ENCODE data around the gene COL28A1. TPM values are rescaled to one million over a fixed set of nuclear protein-coding genes. Genes with fewer than 3 reads are reported as not detected.
"Not testable (repeated sequence)": the region's sequence is repeated elsewhere in the genome, so short reads cannot be mapped to it uniquely, and the experiment has no call there.

COL28A1 gene
- polyA plus RNA-seq, 12 donors: 0.65 to 4.4 (median 1.5) TPM; not detected in 1

- DNase-seq: no peak
Observed at GRCh38 chr7:7562736-7563135, 27.1 kb upstream of the COL28A1 start.

GRCh38 chr7:7561591-7561990 is 25.9 kb upstream of the COL28A1 start:
- DNase-seq: not testable (repeated sequence)

- DNase-seq: no peak
Observed at GRCh38 chr7:7557252-7557651, 21.6 kb upstream of the COL28A1 start.

GRCh38 chr7:7556852-7557251 is 21.2 kb upstream of the COL28A1 start:
- DNase-seq: no peak

GRCh38 chr7:7554649-7555575 is 19.2 kb upstream of the COL28A1 start:
- peak; percentile 20 for DNase-seq

- DNase-seq: no peak
Observed at GRCh38 chr7:7554021-7554432, 18.4 kb upstream of the COL28A1 start.

- no peak for DNase-seq
Observed at GRCh38 chr7:7553386-7553785, 17.7 kb upstream of the COL28A1 start.

- no peak for DNase-seq
Observed at GRCh38 chr7:7552199-7552598, 16.5 kb upstream of the COL28A1 start.

GRCh38 chr7:7550663-7551062 is 15.0 kb upstream of the COL28A1 start:
- no peak for DNase-seq

- no peak for DNase-seq
Observed at GRCh38 chr7:7548407-7548806, 12.7 kb upstream of the COL28A1 start.

GRCh38 chr7:7542251-7542835 is 6.7 kb upstream of the COL28A1 start:
- no peak for DNase-seq

- no peak for DNase-seq
Observed at GRCh38 chr7:7539711-7540110, 4.0 kb upstream of the COL28A1 start.

- DNase-seq: no peak
Observed at GRCh38 chr7:7539152-7539551, 3.5 kb upstream of the COL28A1 start.

GRCh38 chr7:7537711-7538110 is 2.0 kb upstream of the COL28A1 start:
- DNase-seq: no peak

GRCh38 chr7:7536396-7537019 is 835 bp upstream of the COL28A1 start:
- no peak for DNase-seq

- DNase-seq: no peak
Observed at GRCh38 chr7:7533831-7534430, 1.7 kb downstream of the COL28A1 start.

- no peak for DNase-seq
Observed at GRCh38 chr7:7529328-7529727, 6.3 kb downstream of the COL28A1 start.

- no peak for DNase-seq
Observed at GRCh38 chr7:7527047-7527446, 8.6 kb downstream of the COL28A1 start.

- no peak for DNase-seq
Observed at GRCh38 chr7:7526006-7526405, 9.7 kb downstream of the COL28A1 start.

- DNase-seq: no peak
Observed at GRCh38 chr7:7524121-7524520, 11.6 kb downstream of the COL28A1 start.

- DNase-seq: no peak
Observed at GRCh38 chr7:7522421-7522820, 13.3 kb downstream of the COL28A1 start.

GRCh38 chr7:7521259-7521658 is 14.4 kb downstream of the COL28A1 start:
- no peak for DNase-seq
